Stimulated activated CD4-positive, alpha-beta T cell treated with anti-CD3 and anti-CD28 coated beads, Interleukin-15, amount 100 ng/mL, for 48 hours (primary cell): ENCODE data around the gene EPS8L1.
"Not testable (repeated sequence)": the region's sequence is repeated elsewhere in the genome, so short reads cannot be mapped to it uniquely, and the experiment has no call there.

ENCODE experiments used
- DNase-seq, 2 donors: peaks; one replicate each; pipeline ENCODE4 v3.0.0-alpha.2; 2020; ENCODE audit warnings: low read depth in 2 of 2

EPS8L1 gene

DNA sequence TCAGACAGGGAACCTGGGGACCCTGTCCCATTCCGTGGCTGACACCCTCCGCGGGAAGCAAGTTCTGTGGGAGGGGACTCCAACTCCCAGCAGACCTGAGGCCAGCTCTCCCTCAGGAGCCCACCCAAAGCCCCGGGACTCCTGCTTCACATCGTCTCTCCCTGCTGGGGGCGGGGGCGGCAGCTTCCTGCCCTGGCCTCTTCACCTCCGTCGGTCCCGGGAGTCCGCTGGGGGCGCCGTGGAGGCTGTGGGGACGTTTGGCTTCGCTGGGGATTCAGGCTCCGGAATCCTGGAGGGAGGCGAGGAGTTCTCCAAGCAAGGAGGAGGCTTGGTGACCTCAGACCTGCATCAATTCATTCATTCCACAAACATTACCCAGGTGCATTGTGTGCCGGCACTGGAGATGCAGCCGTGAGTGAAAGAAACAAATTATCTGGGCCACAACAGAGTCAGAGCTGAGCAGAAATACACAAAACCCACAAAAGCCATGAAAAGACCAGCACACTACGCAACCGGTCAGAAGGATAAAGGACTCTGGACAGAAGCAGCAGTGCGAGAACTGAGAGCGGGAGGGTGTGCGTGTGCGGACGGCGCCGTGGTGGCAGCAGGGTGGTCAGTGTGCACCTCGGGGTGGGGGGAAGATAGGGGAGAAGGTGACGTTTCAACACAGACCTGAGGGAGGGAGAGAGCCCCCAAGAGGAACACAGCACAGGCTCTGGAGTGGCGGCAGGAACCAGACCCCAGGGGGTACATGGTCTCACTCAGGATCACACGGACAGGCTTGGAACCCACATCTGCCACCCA, 19.0 kb downstream of the EPS8L1 start:
- DNase-seq = no peak

DNA sequence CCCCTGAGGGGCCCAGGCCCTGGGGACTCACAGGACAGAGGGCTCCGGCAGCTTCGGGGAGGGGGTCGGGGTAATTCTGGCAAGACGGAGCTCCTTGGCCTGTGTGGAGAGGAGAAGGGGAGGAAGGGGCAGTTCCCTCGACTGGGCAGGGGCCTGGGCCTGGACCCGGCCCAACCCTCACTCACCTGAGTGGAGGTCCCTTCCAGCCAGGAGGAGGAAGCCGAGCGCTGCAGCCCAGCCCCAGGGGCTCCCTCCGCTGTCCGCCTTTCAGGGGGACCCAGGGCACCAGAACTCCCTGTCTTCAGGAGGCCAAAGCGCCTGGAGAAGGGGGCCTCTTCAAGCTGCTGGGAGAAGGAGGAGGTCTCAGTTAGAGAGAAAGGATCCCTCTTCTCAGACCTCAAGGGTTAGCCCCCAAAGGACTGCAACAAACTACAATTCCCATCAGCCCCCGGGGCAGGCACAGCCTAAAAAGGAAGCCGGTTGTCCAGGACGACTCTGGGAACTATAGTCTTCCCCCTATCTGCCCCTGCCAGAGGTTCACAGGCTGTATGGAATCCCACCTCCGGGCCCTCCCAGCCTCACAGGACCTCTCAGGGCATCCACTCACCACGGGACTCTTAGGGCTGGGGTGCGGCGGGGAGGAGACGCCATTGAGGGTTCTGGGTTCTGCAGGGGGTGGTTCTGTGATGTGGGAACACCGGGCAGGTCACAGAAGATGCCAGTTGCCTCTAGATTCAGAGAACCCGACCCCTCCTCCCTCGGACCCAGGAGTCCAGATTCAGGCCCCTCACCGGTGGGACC, 19.8 kb downstream of the EPS8L1 start:
- DNase-seq = no peak

DNA sequence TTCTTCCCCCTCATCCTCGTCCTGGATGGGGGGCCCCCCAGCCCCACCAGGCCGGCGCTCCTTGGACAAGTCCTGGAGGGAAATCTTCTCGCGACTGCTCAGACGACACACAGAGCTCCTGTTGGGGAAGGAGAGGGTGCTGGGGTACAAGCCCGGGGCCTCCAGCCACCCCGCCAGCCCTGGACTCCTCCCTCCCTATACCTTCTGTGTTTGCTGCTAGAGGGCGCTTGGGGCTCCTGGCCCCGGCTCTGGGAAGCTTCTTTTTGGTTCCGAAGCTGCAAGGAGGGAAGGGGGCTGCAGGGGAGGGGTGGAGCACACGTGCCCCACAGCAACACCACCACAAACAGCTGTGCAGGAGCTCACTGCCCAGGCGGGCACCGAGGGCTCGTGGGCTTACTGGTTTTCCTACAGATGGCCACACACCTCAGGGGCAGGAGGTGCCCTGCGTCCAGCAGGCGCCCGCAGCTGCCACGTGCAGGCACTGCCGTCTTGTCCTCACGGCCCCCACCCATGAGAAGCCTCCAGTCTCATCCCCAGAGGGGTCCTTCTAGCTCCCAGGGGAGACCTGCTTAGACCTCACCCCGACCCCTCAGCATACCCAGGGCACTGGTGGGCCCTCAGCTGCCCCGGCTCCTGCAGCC, 20.5 kb downstream of the EPS8L1 start:
- DNase-seq = no peak

DNA sequence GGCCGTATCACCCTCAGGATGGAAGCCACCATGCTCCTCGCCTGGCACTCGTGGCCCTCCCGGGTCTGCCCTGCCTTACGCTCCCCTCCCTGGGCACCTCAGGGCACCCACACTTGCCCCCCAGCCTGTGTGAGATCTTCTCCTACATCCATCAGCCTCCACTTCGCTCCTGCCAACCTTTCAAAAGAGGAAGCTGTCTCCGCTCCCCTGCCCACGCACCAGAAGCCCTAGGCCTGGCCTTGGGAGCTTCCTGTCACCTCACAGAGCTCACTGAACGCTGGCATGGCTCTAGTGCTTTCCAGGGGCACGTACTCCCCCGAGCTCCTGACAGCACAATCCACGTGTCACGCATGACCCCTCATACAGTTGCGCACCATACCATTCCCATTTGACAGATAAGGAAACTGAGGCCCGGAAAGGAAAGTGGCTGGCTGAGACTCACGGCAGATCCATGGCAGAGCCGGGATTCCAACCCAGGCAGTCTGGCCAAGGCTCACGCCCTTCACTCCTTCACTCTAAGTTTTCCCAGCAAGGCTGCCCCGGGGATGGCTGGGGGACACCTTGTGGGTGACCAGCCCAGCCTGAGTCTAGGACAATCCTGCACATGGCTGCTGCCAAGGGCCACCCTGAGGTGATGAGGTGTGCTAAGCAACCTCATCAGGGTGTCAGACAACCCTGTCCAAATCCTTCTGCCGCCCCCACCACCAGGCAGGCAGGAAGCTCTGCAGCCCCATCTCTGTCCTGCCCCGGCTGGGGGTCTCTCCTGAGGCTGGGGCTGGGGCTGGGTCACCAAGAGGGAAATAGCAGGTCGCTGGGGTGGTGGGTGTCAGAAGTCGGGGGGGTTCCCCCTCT, 22.4 kb downstream of the EPS8L1 start:
- no peak for DNase-seq

DNA sequence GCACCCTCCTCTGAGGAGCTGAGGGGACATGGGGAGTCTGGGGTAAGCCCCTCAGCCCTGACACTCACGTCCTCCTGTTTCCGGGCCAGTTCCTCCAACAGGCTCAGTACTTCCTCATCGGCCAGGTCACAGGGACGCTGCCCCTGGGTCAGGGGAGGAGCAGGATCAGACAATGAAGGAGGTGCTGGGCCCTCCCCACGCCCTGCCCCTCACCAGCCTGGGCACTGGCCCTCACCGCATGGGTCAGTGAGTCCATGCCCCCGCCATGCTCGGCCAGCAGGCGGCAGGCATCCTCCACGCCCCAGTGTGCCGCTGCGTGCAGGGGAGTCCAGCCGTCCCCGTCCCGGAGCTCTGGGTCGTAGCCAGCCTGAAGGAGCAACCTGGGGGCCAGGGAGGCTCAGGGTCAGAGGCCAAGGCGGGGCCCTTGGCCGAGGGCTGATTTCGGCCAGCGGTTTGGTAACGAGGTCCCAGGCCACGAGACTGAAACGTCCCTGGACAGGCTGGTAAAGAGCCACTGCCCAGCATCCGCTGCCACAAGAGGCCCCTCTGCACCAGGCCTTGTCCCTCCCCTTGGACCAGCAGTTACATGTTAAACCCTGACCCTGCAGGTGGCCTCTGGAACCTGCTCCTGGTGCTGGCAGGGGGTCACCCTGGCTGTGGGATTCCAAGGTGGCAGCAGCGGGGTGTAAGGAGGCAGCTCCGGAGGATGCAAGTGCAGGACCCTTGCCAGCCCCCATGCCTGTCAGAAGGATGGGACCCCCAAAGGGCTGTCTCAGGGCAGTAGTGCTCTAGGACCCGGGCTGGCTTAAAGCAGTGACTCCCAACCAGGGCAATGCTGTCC, 23.3 kb downstream of the EPS8L1 start:
- no peak for DNase-seq

DNA sequence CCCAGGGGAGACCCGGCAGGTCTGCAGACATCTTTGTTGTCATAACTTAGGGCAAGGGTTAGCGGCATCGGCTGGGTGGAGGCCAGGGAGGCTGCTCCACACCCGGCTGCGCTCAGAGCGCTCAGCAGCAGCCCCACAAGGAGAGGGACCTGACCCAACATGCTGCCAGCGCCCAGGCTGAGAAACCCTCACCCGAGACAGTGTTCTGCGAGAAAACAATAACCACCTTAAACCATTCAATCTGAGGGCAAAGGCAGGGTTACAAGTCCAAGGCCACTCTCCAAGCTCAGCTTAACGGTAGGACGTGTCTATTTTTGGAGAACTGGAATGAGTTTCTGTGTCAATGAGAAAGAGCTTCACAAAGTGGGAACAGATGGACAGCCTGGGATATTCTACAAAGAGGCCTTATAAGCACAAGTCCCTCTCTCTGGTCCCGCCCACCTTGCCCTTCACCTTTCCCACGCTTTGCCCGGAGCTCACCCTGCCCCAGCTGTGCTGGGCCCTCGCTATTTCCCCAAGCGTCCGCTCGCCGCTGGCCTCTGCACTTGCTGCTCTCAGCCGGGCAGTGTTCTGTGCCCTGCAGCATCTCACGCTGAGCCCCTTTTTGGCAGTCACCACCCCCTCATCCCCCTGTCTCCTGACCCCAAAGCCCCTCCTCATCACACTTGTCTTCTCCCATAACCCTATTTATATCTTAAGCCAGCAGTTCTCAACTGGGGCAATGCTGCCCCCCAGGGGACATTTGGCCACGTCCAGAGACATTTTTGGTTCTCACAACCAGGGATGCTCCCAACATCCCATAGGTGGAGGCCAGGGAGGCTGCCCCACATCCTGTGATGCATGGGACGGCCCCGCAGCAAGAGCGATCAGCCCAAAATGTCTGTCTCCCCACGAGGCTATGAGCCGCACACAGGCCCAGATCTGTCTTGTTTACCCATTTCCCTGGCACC, 24.2 kb downstream of the EPS8L1 start:
- no peak for DNase-seq

DNA sequence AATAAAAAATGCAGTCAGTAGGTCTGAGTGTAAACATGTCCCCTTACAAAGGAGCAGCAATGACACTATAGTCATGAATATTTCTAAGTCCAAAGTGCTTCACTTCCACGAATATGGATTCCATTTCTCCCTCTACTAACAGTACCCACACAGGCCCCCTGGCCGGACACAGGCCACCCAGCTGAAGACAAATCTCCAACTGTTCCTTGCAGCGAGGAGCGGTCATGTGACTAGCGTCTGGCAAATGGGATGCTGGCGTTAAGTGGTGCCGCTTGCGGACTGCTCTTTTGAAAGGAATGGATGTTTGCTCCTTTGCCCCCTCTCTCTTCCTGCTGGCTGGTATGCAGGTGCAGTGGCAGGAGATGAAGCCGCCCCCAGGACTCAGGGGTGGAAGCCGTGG, 25.6 kb downstream of the EPS8L1 start:
- no peak for DNase-seq

DNA sequence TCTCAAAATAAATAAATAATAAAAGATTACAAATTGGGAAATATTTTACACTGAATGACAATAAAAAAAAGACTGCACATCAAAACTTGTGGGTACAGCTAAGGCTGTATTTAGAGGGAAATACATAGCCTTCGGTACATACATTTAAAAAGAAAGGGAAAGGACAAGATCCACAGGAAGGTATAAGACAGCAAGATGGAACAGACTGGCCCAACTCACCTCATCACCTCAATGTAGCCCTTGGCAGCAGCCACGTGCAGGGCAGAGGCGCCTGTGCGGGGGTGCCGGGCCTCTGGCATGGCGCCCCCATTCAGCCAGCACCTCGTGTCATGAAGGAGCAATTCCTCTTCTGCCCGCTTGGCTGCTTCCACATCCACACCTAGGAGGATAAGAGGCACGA, 27.5 kb downstream of the EPS8L1 start:
- DNase-seq = no peak

DNA sequence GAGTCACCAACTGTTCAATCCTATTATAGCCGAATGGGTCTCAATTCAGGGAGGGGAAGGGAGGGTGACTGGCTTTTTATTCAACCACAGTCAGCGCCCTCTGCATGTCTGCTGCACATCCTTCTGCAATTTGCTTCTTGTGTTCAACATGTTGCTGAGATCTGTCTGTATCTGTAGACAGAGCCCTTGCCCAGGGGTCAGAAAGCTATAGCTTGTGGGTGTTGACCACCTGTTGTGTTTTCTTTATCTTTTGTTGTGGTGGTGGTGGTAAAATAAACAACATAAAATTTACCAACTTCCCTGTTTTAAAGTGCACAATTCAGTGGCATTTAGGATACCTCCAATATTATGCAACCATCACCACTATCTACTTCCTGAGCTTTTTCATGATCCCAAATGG, 29.6 kb downstream of the EPS8L1 start:
- DNase-seq = no peak

DNA sequence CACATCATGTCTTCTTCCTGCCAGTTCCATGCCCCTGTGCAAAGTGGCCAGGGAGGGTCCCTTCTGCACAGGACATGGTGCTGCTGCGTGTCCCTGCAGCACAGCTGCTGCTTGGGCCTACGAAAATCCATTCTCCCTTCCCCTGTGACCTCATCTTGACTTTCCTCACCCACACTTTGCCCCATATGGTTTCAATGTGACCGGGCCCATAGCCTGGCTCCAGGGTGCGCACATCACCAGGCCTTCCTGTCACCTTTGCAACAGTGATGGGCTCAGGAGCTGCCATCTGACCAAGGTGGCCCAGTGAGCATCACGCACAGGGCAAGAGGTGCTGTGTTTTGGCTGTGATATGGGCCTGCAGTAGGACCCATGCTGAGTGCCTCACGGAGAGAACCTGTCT, 30.9 kb downstream of the EPS8L1 start:
- DNase-seq = no peak

DNA sequence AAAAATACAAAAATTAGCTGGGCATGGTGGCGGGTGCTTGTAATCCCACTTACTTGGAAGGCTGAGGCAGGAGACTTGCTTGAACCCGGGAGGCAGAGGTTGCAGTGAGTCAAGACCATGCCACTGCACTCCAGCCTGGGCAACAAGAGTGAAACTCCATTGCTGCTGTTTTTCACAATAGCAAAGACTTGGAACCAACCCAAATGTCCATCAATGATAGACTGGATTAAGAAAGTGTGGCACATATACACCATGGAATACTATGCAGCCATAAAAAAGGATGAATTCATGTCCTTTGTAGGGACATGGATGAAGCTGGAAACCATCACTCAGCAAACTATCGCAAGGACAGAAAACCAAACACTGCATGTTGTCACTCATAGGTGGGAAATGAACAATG, 31.6 kb downstream of the EPS8L1 start:
- DNase-seq = not testable (repeated sequence)

DNA sequence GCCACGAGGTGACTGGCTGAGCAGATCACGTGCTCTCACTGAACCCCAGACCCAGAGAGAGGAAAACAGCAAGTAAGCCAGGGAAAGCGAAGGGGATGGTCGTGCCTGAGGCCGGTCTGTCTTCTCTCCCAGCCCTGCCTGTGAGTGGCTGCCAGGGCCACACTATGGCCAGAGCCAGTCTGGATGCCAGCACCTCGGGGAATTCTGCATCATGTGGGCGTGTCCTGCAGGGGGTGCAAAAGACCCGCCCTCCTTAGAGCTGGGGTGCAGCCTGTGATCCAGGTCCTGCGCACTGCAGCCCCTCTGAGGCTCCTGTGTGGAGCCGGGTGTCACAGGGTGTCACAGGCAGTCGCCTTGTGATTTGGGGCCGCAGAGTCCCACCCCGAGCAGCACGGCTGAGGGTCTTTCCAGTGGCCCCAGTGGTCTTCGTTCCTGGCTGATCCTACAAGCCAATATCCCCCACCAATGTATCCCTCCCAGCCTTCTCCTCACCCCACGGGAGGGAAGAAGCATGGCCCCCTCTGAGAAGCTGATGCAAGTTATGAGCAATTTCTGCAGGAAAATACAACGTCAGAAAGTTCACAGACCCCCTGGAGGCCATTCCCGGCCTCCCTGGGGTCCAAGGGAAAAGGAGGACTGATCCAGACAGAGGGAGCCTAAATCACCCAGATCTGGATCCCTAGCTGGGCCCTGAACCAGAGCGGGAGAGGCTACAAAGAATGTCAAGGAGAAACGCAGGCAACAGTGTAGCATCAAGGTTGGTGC, 34.0 kb downstream of the EPS8L1 start:
- no peak for DNase-seq

DNA sequence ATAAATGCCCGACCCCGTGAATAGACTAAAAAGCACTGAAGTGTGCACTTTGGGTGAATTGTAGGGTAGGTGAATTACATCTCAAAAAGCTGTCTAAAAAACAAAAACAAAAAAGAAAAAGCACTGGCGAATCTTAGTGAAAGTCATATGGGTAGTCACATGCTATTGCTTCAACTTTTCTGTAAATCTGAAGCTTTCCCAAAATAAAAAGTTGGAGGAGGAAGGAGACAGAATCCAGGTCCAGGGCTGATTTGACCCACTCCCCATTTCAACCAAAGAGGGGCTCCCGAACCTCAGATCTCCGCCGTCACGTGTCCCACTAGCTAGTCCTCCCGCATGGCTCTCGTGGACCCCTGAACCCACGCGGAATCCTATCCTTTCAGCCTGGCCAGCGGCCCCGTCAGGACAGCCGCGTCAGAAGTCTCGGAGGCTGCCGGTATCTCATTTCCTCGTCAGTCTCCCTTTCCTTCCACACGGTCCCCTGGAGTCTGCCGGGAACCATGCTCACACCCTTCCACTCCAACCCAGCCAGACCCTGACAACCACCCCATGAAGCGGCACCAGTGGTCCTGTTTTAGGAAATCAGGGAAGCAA, 35.7 kb downstream of the EPS8L1 start:
- no peak for DNase-seq

DNA sequence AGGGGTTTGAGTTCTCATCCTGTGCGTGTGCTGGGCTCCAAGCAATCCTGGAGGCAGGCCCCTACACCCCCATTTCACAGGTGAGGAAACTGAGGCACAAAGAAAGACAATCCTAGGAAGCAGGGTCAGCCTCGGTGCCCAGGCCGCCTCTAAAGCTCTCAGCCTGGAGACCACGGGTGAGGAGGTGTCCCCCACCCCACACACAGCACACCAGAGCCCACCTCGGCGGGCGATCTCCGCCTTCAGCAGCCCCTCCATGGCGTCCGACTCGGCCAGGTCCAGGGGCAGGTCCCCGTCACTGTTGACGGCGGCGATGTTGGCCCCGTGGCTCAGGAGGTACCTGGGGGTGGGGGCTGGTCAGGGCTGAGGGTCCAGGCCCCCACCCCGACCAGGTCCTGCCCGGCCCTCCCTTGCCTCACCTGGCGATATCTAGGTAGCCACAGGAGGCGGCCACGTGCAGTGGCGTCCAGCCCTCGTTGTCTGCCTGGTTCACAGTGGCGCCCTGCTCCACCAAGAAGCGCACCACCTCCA, 36.6 kb downstream of the EPS8L1 start:
- no peak for DNase-seq

DNA sequence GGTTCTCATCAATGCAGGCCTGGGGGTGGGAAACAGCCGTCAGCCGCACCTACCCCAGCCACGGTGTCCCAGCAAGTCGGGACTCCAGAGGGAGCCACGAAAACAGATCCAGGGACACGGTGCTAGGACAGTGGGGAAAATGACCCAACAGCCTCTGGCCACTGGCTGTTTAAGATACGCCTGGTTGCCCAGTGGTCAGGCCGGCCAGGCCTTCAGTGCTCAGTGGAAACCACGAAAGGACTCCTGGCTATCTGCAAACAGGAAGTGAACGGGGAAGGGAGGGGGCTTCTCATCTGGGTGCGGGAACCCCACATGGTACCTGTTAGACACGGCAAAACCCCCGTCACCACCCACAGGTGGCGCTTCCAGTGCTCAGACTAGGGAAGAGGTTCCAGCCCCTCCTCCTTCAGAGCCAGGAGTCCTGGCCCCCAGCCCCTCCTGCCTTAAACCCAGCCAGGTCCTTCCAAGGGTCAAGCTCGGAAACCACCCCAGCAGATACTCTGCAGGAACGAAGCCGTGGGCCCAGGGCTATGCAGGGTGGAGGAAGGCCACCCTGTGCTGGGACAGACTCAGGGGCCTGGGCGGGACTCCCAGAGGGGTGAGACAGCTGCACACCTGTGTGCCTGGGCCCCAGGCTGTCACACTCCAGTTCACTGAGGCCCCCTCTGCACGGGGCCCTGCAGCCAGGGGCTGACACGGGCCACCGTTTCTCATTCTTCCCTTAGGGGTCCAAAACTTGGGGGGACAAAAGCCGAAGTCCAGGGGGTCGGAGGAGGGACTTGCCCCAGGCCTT, 37.3 kb downstream of the EPS8L1 start:
- DNase-seq = no peak

DNA sequence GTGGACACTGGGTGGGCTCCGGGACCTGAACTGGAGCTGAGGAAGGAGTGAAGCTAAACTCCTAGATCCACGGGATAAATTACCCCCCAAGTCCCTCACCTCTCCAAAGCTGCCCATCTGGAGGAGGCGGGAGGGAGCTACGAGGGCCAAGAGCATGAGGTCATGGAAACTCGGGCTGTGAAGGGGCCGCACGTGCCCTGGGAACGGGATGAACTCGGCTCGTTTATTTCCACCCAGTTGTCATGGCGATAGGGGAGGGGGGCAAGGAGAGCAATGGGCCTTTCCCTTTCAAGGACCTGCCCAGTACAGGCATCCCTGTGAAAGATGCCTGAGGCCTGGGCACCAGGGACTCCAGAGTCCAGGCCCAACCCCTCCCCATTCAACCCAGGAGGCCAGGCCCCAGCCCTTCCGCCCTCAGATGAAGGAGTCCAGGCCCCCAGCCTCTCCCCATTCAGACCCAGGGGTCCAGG, 37.9 kb downstream of the EPS8L1 start:
- no peak for DNase-seq

DNA sequence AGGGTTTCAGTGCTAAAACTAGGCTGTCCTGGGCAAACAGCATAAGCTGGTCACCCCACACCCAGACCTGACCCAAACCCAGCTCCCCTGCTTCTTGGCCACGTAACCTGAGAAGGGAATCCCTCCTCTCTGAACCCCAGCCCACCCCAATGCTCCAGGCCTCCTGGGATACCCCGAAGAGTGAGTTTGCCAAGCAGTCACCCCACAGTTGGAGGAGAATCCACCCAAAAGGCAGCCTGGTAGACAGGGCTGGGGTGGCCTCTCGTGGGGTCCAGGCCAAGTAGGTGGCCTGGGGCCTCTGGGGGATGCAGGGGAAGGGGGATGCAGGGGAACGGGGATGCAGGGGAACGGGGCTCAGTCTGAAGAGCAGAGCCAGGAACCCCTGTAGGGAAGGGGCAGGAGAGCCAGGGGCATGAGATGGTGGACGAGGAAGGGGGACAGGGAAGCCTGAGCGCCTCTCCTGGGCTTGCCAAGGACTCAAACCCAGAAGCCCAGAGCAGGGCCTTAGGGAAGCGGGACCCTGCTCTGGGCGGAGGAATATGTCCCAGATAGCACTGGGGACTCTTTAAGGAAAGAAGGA, 39.0 kb downstream of the EPS8L1 start:
- no peak for DNase-seq
